Measurements from ENCODE around the gene USH2A.

GRCh38 chr1:216057063-216057462 is 366.2 kb downstream of the USH2A start:
- TF ChIP-seq POLR2A (IDR thresholded peaks at IDR 0.05; ENCODE audit: low read depth), result no peak
- no peak for TF ChIP-seq CTCF (IDR thresholded peaks at IDR 0.05)
- no peak for TF ChIP-seq EP300 (IDR thresholded peaks at IDR 0.05)
- no peak for TF ChIP-seq POLR2AphosphoS5 (IDR thresholded peaks at IDR 0.05)
